IPS-20b (cell line): ENCODE data around the gene LMBRD1.

Experiments
- H3K27ac ChIP-seq: one replicate; pipeline ENCODE4 v1.5.1; 2013; ENCODE audit warnings: low read length
- H3K27me3 ChIP-seq: 2 replicates; pipeline ENCODE4 v1.6.1; 2013; ENCODE audit warnings: mild to moderate bottlenecking, low read length, inconsistent platforms; ENCODE audit not compliant: insufficient read depth
- H3K36me3 ChIP-seq: 2 replicates; pipeline ENCODE4 v1.6.1; 2013; ENCODE audit warnings: low read depth, mild to moderate bottlenecking, inconsistent platforms, low read length, moderate library complexity; ENCODE audit not compliant: insufficient read depth
- H3K4me1 ChIP-seq: 2 replicates; pipeline ENCODE4 v1.6.1; 2013; ENCODE audit warnings: mild to moderate bottlenecking, control low read depth, inconsistent platforms, low read length, moderate library complexity; ENCODE audit not compliant: insufficient read depth
- H3K4me3 ChIP-seq: 2 replicates; pipeline ENCODE4 v1.5.1; 2013; ENCODE audit warnings: mild to moderate bottlenecking, low read length, inconsistent platforms
- H3K9ac ChIP-seq: 2 replicates; pipeline ENCODE4 v1.6.1; 2013; ENCODE audit warnings: low read depth, mild to moderate bottlenecking, inconsistent platforms, low read length, moderate library complexity
- H3K9me3 ChIP-seq: 2 replicates; pipeline ENCODE4 v1.6.1; 2013; ENCODE audit warnings: mild to moderate bottlenecking, low read depth, low read length, inconsistent platforms; ENCODE audit not compliant: insufficient read depth

The LMBRD1 gene

DNA sequence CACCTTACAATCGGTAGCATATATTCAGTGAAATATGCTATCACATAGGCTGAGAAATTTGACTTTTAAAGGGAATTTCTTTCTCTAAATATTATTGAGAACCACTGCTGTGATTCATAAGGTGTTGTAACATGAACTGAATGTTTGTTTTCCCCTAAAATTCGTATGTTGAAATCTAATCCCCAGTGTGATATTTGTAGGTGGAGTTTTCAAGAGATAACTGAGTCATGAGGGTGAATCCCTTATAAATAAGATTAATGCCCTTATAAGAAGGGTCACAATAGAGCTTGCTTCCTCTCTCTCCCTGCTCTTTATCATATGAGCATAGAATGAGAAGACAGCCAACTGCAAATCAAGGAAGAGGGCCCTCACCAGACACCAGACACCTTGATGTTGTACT, 64.8 kb downstream of the LMBRD1 start:
- no peaks in the 10 kb centered on the region for H3K27me3 ChIP-seq
- no peak overlapping the region for H3K27ac ChIP-seq
- H3K9ac ChIP-seq = no peak overlapping the region
- peaks cover 6% of the 10 kb centered on the region; the same call in 1 of the 2 replicates for H3K36me3 ChIP-seq
- H3K4me3 ChIP-seq = no peak overlapping the region
- H3K9me3 ChIP-seq = no peaks in the 10 kb centered on the region
- H3K4me1 ChIP-seq = no peaks in the 10 kb centered on the region

- Histone ChIP-seq H3K36me3 (no peaks in the 10 kb centered on the region), H3K4me3 (no peak overlapping the region), H3K4me1 (no peaks in the 10 kb centered on the region), H3K9ac (no peak overlapping the region), H3K27ac (no peak overlapping the region), H3K9me3 (peaks cover 7% of the 10 kb centered on the region; the same call in 1 of the 2 replicates), H3K27me3 (no peaks in the 10 kb centered on the region)
Measured at GRCh38 chr6:69729870-69730449, 66.8 kb downstream of the LMBRD1 start.

GRCh38 chr6:69722683-69723082, 74.1 kb downstream of the LMBRD1 start:
- Histone ChIP-seq H3K36me3 (peaks cover 4% of the 10 kb centered on the region; the same call in 1 of the 2 replicates), H3K27ac (no peak overlapping the region), H3K27me3 (no peaks in the 10 kb centered on the region), H3K9me3 (peaks cover 7% of the 10 kb centered on the region; the same call in 1 of the 2 replicates), H3K4me1 (no peaks in the 10 kb centered on the region), H3K9ac (no peak overlapping the region), H3K4me3 (no peak overlapping the region)

GRCh38 chr6:69719602-69720193, 77.1 kb downstream of the LMBRD1 start:
- no peak overlapping the region for H3K9ac ChIP-seq
- no peak overlapping the region for H3K4me3 ChIP-seq
- no peaks in the 10 kb centered on the region for H3K4me1 ChIP-seq
- no peak overlapping the region for H3K27ac ChIP-seq
- H3K9me3 ChIP-seq = no peaks in the 10 kb centered on the region
- peaks cover 4% of the 10 kb centered on the region; the same call in 1 of the 2 replicates for H3K36me3 ChIP-seq
- no peaks in the 10 kb centered on the region for H3K27me3 ChIP-seq

DNA sequence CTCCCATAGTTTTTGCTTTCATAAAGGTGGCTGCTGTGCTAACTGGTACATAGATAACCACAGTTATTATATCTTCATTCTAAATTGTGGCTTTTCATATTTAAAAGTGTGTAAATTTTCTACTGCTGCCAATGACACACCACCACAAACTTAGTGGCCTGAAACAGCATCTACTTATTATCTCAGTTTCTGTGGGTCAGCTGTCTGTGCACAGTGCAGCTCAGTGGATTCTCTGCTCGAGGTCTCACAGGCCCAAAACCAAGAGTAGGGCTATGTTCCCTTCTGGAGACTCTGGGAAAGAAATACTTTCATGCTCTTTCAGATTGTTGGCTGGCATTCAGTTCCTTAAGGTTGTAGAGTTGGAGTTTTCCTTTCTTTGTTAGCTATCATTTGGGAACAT, 90.1 kb downstream of the LMBRD1 start:
- no peaks in the 10 kb centered on the region for H3K27me3 ChIP-seq
- H3K4me3 ChIP-seq = no peak overlapping the region
- no peaks in the 10 kb centered on the region for H3K4me1 ChIP-seq
- no peak overlapping the region for H3K9ac ChIP-seq
- H3K36me3 ChIP-seq = no peaks in the 10 kb centered on the region
- no peak overlapping the region for H3K27ac ChIP-seq
- H3K9me3 ChIP-seq = no peaks in the 10 kb centered on the region

DNA sequence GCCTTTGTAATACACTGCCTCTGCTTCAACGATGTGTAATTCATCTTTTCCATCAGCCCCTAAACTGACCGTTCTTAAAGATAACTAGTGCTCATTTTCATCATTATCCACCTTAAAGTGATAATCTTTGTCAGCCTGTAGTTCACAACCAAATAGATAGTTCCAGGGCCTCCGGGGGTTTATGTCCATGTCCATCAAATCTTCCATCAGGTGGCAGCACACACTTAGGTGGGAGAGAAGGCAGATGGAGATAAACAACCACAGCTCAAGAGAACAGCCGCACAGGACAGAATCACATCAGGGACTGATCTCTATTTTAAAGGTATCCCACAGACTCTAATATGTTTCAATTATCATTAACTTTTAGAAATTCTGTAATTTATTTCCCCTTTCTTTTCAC, 90.9 kb downstream of the LMBRD1 start:
- Histone ChIP-seq H3K9me3 (no peaks in the 10 kb centered on the region), H3K36me3 (no peaks in the 10 kb centered on the region), H3K27me3 (no peaks in the 10 kb centered on the region), H3K9ac (no peak overlapping the region), H3K4me1 (no peaks in the 10 kb centered on the region), H3K27ac (no peak overlapping the region), H3K4me3 (no peak overlapping the region)

DNA sequence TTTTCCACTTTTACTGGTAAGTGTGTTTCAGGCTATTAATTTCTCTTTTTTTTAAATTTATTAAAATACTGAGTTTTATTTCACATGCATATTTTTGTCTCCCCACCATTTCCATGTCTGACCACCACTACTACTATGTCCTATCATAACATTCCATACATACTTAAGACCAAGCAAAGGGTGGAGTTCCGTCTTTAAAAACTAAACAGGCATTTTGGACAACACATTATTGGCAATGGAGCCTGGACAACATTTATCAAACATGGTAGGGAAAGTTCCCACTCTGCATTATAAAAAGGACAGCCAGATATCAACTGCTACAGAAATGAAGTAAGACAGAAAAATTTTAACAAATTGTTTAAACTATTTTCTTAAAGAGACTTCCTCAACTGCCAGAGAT, 91.9 kb downstream of the LMBRD1 start:
- Histone ChIP-seq H3K9ac (no peak overlapping the region), H3K4me3 (no peak overlapping the region), H3K36me3 (no peaks in the 10 kb centered on the region), H3K9me3 (no peaks in the 10 kb centered on the region), H3K27me3 (no peaks in the 10 kb centered on the region), H3K27ac (no peak overlapping the region), H3K4me1 (no peaks in the 10 kb centered on the region)

DNA sequence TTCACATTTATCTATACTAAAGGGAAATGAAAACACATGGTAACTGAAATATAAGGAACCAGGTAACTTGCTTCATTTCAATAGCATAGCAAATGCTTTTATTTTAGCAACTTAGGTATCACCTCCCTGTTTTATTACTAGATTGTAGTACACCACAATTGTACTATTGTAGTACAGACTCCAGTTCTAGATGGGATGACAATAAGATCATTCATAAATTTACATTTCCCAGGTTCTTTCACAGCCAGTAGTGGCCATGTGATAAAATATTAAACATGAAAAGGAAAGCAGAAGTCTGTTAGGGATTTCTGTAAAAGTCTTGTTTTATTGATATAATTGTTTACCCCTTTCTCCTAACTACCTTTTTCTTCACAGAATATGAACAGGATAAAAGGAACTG, 97.2 kb downstream of the LMBRD1 start:
- Histone ChIP-seq H3K4me1 (no peaks in the 10 kb centered on the region), H3K4me3 (no peak overlapping the region), H3K27ac (no peak overlapping the region), H3K9ac (no peak overlapping the region), H3K36me3 (peaks cover 5% of the 10 kb centered on the region; the same call in 1 of the 2 replicates), H3K9me3 (no peaks in the 10 kb centered on the region), H3K27me3 (no peaks in the 10 kb centered on the region)

DNA sequence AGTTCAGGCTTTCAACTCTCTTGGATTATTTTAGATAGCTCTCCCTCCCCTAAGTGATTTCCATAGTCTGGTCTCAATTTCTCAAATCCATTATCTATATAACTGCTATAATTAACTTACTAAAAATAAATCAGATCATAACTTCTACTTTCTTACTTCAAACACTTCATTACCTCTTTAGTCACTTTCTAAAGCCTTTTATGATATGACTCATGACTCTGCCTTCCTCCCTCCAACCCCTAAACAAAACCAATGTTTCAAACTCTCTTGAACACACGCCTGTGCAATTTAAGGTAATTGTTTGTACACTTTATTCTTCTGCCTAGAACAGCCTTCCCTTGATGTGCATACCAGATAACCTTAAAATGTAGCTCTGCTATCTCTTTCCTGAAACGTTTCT, 100.5 kb downstream of the LMBRD1 start:
- no peaks in the 10 kb centered on the region for H3K4me1 ChIP-seq
- no peak overlapping the region for H3K4me3 ChIP-seq
- H3K27ac ChIP-seq = no peak overlapping the region
- H3K27me3 ChIP-seq = no peaks in the 10 kb centered on the region
- peaks cover 5% of the 10 kb centered on the region; the same call in 1 of the 2 replicates for H3K36me3 ChIP-seq
- H3K9me3 ChIP-seq = no peaks in the 10 kb centered on the region
- H3K9ac ChIP-seq = no peak overlapping the region

GRCh38 chr6:69693762-69694161, 103.0 kb downstream of the LMBRD1 start:
- Histone ChIP-seq H3K9me3 (no peaks in the 10 kb centered on the region), H3K4me1 (no peaks in the 10 kb centered on the region), H3K4me3 (no peak overlapping the region), H3K27ac (no peak overlapping the region), H3K27me3 (no peaks in the 10 kb centered on the region), H3K9ac (no peak overlapping the region), H3K36me3 (peaks cover 5% of the 10 kb centered on the region; the same call in 1 of the 2 replicates)

DNA sequence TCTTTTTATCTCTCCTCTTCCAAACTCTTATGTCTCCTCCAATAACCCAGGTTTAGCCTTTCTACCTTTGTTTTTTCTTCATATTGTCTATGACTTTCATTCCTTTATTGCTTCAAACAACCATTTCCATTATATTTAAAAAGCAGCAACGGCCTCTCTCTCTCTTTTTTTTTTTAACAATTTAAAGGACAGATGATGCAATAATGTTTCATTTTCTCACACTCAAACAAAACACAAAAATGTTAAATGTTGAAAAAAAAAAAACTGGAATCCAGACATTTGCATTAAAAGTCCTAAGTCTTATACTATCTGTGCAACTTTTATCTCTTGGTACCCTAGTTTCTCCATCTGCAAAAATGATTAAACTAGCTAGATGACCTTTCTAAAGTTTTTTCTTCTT, 105.8 kb downstream of the LMBRD1 start:
- Histone ChIP-seq H3K27me3 (no peaks in the 10 kb centered on the region), H3K9me3 (no peaks in the 10 kb centered on the region), H3K9ac (no peak overlapping the region), H3K4me3 (no peak overlapping the region), H3K4me1 (no peaks in the 10 kb centered on the region), H3K27ac (no peak overlapping the region), H3K36me3 (no peaks in the 10 kb centered on the region)

- Histone ChIP-seq H3K4me1 (no peaks in the 10 kb centered on the region), H3K36me3 (peaks cover 6% of the 10 kb centered on the region; the same call in 1 of the 2 replicates)
Measured at GRCh38 chr6:69680302-69680701, 116.5 kb downstream of the LMBRD1 start.

More at GRCh38 chr6:69680302-69680701, 116.5 kb downstream of the LMBRD1 start:
- Histone ChIP-seq H3K27me3 (no peaks in the 10 kb centered on the region), H3K27ac (no peak overlapping the region), H3K9ac (no peak overlapping the region), H3K9me3 (no peaks in the 10 kb centered on the region), H3K4me3 (no peak overlapping the region)
